OCI-LY1 (cell line): Measurements from ENCODE around the gene CFAP52.

Experiments used
- H2AFZ ChIP-seq: fragments of 200-600 bp; sonication (generic), shearing (Covaris generic); 2 replicates; pipeline ENCODE4 v1.6.0; 2014; ENCODE audit warnings: antibody characterized with exemption, mild to moderate bottlenecking, low read length
- H3F3A ChIP-seq: fragments of 200-600 bp; sonication (generic), shearing (Covaris generic); 2 replicates; pipeline ENCODE4 v1.6.0; 2014; ENCODE audit warnings: mild to moderate bottlenecking, antibody characterized with exemption, low read length, moderate library complexity; ENCODE audit not compliant: insufficient read depth
- H3K27ac ChIP-seq: fragments of 200-600 bp; sonication (generic); 2 replicates; pipeline ENCODE4 v1.5.1; 2014; ENCODE audit warnings: low read length, mixed run types, mild to moderate bottlenecking, low read depth; ENCODE audit not compliant: poor library complexity, severe bottlenecking
- H3K27me3 ChIP-seq: fragments of 200-600 bp; sonication (generic); 2 replicates; pipeline ENCODE4 v1.6.0; 2014; ENCODE audit warnings: antibody characterized with exemption, mild to moderate bottlenecking, low read length, moderate library complexity; ENCODE audit not compliant: insufficient read depth
- H3K36me3 ChIP-seq: fragments of 200-600 bp; sonication (generic); 2 replicates; pipeline ENCODE4 v1.6.1; 2014; ENCODE audit warnings: mild to moderate bottlenecking, antibody characterized with exemption, low read length, moderate library complexity, mixed read lengths; ENCODE audit not compliant: insufficient read depth
- H3K4me1 ChIP-seq: fragments of 200-600 bp; sonication (generic); 2 replicates; pipeline ENCODE4 v1.5.1; 2014; ENCODE audit warnings: mild to moderate bottlenecking, low read length, moderate library complexity; ENCODE audit not compliant: insufficient read depth, severe bottlenecking
- H3K4me2 ChIP-seq: fragments of 200-600 bp; sonication (generic), shearing (Covaris generic); 2 replicates; pipeline ENCODE4 v1.6.1; 2014; ENCODE audit warnings: low read length
- H3K4me3 ChIP-seq: fragments of 200-600 bp; sonication (generic); 2 replicates; pipeline ENCODE4 v1.5.1; 2014; ENCODE audit warnings: low read length, low read depth, mild to moderate bottlenecking, mixed read lengths; ENCODE audit not compliant: poor library complexity, severe bottlenecking
- H3K79me2 ChIP-seq: fragments of 200-600 bp; shearing (Covaris generic); 2 replicates; pipeline ENCODE4 v1.6.1; 2016; ENCODE audit warnings: mixed run types, low read length, mixed read lengths; ENCODE audit not compliant: insufficient read depth
- H3K9ac ChIP-seq: fragments of 200-600 bp; sonication (generic), shearing (Covaris generic); 2 replicates; pipeline ENCODE4 v1.6.1; 2014; ENCODE audit warnings: mild to moderate bottlenecking, low read length, mixed read lengths
- H3K9me2 ChIP-seq: fragments of 200-600 bp; sonication (generic), shearing (Covaris generic); 2 replicates; pipeline ENCODE4 v1.6.1; 2014; ENCODE audit warnings: low read depth, mild to moderate bottlenecking, low read length, mixed read lengths
- H3K9me3 ChIP-seq: fragments of 200-600 bp; shearing (Covaris generic); 2 replicates; pipeline ENCODE4 v1.6.1; 2014; ENCODE audit warnings: low read length, mixed read lengths
- H4K20me1 ChIP-seq: fragments of 200-600 bp; sonication (generic), shearing (Covaris generic); 2 replicates; pipeline ENCODE4 v1.6.0; 2016; ENCODE audit warnings: mild to moderate bottlenecking, low read length; ENCODE audit not compliant: insufficient read depth
- CTCF ChIP-seq: fragments of 200-600 bp; sonication (generic), shearing (Covaris generic); IDR thresholded peaks from 2 replicates; pipeline ENCODE4 v1.5.1; 2017; ENCODE audit warnings: mild to moderate bottlenecking, antibody characterized with exemption, low read length, moderate library complexity, mixed read lengths
- EZH2 ChIP-seq: fragments of 200-600 bp; sonication (generic), shearing (Covaris generic); IDR thresholded peaks from 2 replicates; pipeline ENCODE4 v1.8.0; 2017; ENCODE audit warnings: borderline replicate concordance, mixed run types, mild to moderate bottlenecking, antibody characterized with exemption, low read length, moderate library complexity, mixed read lengths

The CFAP52 gene

DNA sequence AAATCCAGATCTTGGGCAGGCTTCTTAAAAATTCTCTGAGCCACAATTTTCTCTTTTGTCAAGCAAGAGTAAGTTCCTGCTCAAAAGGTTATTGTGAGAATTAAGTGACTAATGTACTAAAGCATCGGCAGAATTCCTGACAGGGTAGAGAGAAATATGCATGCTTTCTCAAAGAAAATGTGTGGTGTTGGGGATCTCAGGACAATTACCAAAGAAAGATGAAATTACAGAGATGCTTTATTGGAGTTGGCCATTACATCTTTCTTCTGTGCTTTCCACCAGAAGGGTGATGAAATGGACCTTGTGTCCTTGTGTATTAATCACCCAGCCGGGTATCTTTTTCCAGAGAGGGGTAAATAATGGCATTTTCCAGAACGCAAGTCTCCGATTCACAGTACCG is 67.2 kb downstream of the CFAP52 start:
- Histone ChIP-seq H3K4me1 (no peaks in the 10 kb centered on the region), H3K79me2 (no peaks in the 10 kb centered on the region), H3F3A (no peaks in the 10 kb centered on the region), H2AFZ (no peak overlapping the region), H4K20me1 (no peaks in the 10 kb centered on the region), H3K27ac (no peak overlapping the region), H3K4me3 (no peak overlapping the region), H3K27me3 (no peaks in the 10 kb centered on the region), H3K36me3 (no peaks in the 10 kb centered on the region), H3K9ac (no peak overlapping the region), H3K4me2 (no peak overlapping the region), H3K9me3 (no peaks in the 10 kb centered on the region), H3K9me2 (no peaks in the 10 kb centered on the region)
- no peak for TF ChIP-seq CTCF
- no peak for TF ChIP-seq EZH2

DNA sequence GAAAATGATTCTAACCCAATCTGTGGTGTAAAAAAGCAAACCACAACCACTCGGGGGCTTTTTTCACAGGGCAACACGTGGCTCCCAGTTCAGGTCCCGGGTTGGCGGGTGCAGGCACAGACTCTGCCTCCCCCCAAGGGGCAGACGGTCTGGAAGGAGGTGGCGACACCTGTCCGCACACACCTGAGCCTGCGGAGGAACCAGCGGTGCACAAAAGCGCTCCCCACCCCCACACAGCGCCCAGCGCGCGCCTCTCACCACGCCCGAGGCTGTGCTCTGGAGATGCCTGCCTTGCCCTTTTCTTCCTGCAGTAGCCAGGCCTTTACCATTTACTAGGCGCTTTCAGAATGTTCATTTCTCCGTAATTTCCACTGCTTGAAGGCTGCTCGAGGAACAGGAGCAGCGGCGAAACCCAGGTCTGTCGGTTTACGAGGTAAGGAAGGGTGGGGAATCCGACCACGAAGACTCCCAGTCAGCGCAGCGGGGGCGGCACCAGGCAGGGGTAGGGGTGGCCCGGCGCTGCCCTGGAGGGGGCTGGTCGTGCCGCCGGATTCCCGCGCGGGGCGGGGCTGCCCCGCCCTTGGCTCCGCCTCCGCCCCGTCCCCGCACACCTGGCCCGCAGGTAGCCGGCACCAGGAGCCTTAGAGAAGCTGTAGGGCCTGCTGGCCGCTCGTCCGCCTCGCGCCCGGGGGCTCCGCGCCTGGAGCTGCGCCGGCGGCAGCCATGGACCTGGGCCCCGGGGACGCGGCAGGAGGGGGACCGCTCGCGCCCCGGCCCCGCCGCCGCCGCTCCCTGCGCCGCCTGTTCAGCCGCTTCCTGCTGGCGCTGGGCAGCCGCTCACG is 68.7 kb downstream of the CFAP52 start, which contains the start of gene USP43:
USP43 (plus strand) TSS at position 608 of the 842 bp plus-strand sequence; CDS start at position 724, 116 bp downstream.
- H3K79me2 ChIP-seq, result no peaks in the 10 kb centered on the region
- H3K9me3 ChIP-seq, result no peaks in the 10 kb centered on the region
- H3K27me3 ChIP-seq, result no peaks in the 10 kb centered on the region
- no peak within 1 kb of the TSS for H2AFZ ChIP-seq
- H3K4me2 ChIP-seq, result peak within 1 kb of the TSS; percentile 59
- H3K4me1 ChIP-seq, result no peaks in the 10 kb centered on the region
- no peaks in the 10 kb centered on the region for H3K9me2 ChIP-seq
- no peaks in the 10 kb centered on the region for H3K36me3 ChIP-seq
- peak within 1 kb of the TSS; percentile 49 for H3K4me3 ChIP-seq
- H3K9ac ChIP-seq, result peak within 1 kb of the TSS; percentile 21; the same call in 1 of the 2 replicates
- no peaks in the 10 kb centered on the region for H3F3A ChIP-seq
- no peak within 1 kb of the TSS for H3K27ac ChIP-seq
- no peaks in the 10 kb centered on the region for H4K20me1 ChIP-seq
- TF ChIP-seq CTCF (no peak), EZH2 (no peak)

GRCh38 chr17:9645851-9646545 is 69.6 kb downstream of the CFAP52 start:
- H3K4me2 ChIP-seq, result no peak overlapping the region
- no peaks in the 10 kb centered on the region for H3K27me3 ChIP-seq
- no peaks in the 10 kb centered on the region for H3K36me3 ChIP-seq
- H3K27ac ChIP-seq, result no peak overlapping the region
- H4K20me1 ChIP-seq, result no peaks in the 10 kb centered on the region
- no peaks in the 10 kb centered on the region for H3K9me3 ChIP-seq
- H3K4me1 ChIP-seq, result no peaks in the 10 kb centered on the region
- H3F3A ChIP-seq, result no peaks in the 10 kb centered on the region
- H2AFZ ChIP-seq, result no peak overlapping the region
- no peak overlapping the region for H3K9ac ChIP-seq
- no peaks in the 10 kb centered on the region for H3K79me2 ChIP-seq
- TF ChIP-seq CTCF, result no peak
- no peak for TF ChIP-seq EZH2
- no peaks in the 10 kb centered on the region for H3K9me2 ChIP-seq
- no peak overlapping the region for H3K4me3 ChIP-seq
